Heart right ventricle (tissue), 16 donors: ENCODE measurements around the gene PPP3R1. TPM values are rescaled to one million over a fixed set of nuclear protein-coding genes. Genes with fewer than 3 reads are reported as not detected.
"Not testable (repeated sequence)": the region's sequence is repeated elsewhere in the genome, so short reads cannot be mapped to it uniquely, and the experiment has no call there.

Source experiments
- ATAC-seq, 8 donors: fragments of 200-7000 bp; cut with Tn5 transposase; one replicate each; pipeline ENCODE4 v1.9.1; 2020; ENCODE audit warnings: mild to moderate bottlenecking in 8 of 8, moderate library complexity in 8 of 8, moderate number of reproducible peaks in 1 of 8
- DNase-seq, 2 donors: peaks; one replicate each; pipeline ENCODE4 v3.0.0-alpha.2; 2020
- H3K27ac ChIP-seq, 10 donors: fragments of 200-600 bp; sonication (generic) in 2 of 10; one replicate each; pipeline versions ENCODE4 v1.5.0 to v1.8.0; 2020 to 2022; ENCODE audit warnings: mild to moderate bottlenecking in 3 of 10
- H3K27me3 ChIP-seq, 7 donors: fragments of 200-600 bp; one replicate each; pipeline ENCODE4 v1.8.0; 2021 to 2022; ENCODE audit warnings: mild to moderate bottlenecking in 2 of 7
- H3K36me3 ChIP-seq, 9 donors: fragments of 200-600 bp; sonication (generic) in 1 of 9; one replicate each; pipeline versions ENCODE4 v1.5.0 to v1.8.0; 2020 to 2022; ENCODE audit warnings: mild to moderate bottlenecking in 2 of 9
- H3K4me1 ChIP-seq, 9 donors: fragments of 200-600 bp; sonication (generic) in 1 of 9; one replicate each; pipeline versions ENCODE4 v1.5.0 to v1.8.0; 2020 to 2022; ENCODE audit warnings: mild to moderate bottlenecking in 4 of 9
- H3K4me3 ChIP-seq, 10 donors: fragments of 200-600 bp; sonication (generic) in 2 of 10; one replicate each; pipeline versions ENCODE4 v1.5.0 to v1.8.0; 2020 to 2022; ENCODE audit warnings: mild to moderate bottlenecking in 7 of 10, moderate library complexity in 2 of 10
- H3K9me3 ChIP-seq, 11 donors: fragments of 200-600 bp in 10 of 11; sonication (generic) in 2 of 11; one replicate each; pipeline versions ENCODE4 v1.5.0 to v1.8.0; 2013 to 2022; ENCODE audit warnings: mild to moderate bottlenecking in 2 of 11, control low read depth in 1 of 11, moderate library complexity in 1 of 11
- CTCF ChIP-seq, 9 donors: fragments of 200-600 bp; sonication (generic) in 2 of 9; IDR thresholded peaks; one replicate each; pipeline versions ENCODE4 v1.5.0 to v1.8.0; 2021 to 2022; ENCODE audit warnings: antibody characterized with exemption in 9 of 9, mild to moderate bottlenecking in 5 of 9, moderate library complexity in 1 of 9
- WGBS, 2 donors: extraction: QIAGEN DNeasy Blood & Tissue Kit; methylation state at CpG; one replicate each; pipeline ENCODE4 v1.1.7; 2013; ENCODE audit warnings: inconsistent platforms in 1 of 2; 5-methylcytosine and 5-hydroxymethylcytosine counted together
- intact Hi-C, 10 donors: fragments of 100-400 bp; cut with DNase I; formaldehyde crosslinking; loops; one replicate each; pipeline versions ENCODE4 v1.11.1 to v1.14.2; 2022
- polyA plus RNA-seq, 2 donors: library from polyadenylated mRNA; stranded (reverse); fragments of 200-250 nt; gene quantifications; one replicate each; pipeline ENCODE4 v1.2.3, GENCODE V29; 2013
- total RNA-seq, 10 donors: library from RNA; stranded (reverse); fragmentation: NEBNext Ultra II Directional in 3 of 10; extraction: Animal tissue kit (Norgen Biotek cat#: 25700) in 3 of 10; gene quantifications; one replicate each; pipeline versions ENCODE4 v1.2.1 to v1.2.4, GENCODE V29; 2021 to 2023
- donor health status: Arrhythmogenic right ventricular cardiomyopathy.
- donor health status: ischemic (EF 13 %, LVEDD 7.1; RV severe dilation, severe dysfunction).
- donor health status: healthy with polysubstance abuse.
- donor health status: DM: no; HTN: yes; CAD: no.
- donor health status: DM: no; HTN: no; CAD: no.
- donor health status: ischemic (EF 25% LVEDD 6.9; RV normal size, moderate dysfunction).
- donor health status: ischemic (EF 25% LVEDD 5.7; RV mildly dilated, moderate dysfunction).
- donor health status: healthy.
- donor health status: DM: yes; HTN: yes; CAD: no.
- donor health status: Ischemic cardiomyopathy.
- donor health status: ischemic (EF 35%, LVEDD 5.7; RV mildly dilated, moderate dysfunction).
- donor health status: nonischemic (EF 11% LVEDD 7.7; RV severe dilation, severe dysfunction).
- donor health status: DM: yes; HTN: yes; CAD: no.
- donor health status: PGD.
- donor health status: ischemic (EF 29% LVEDD 5.4; RV normal size, mild dysfunction).
- donor health status: nonischemic (EF 23%, LVEDD 6.1; RV moderate dilation, normal function).

Gene PPP3R1
- total and polyA plus RNA-seq, 12 donors = 8.4 to 46.1 (median 38.6) TPM

GRCh38 chr2:68177541-68177940 is 74.8 kb downstream of the PPP3R1 start:
- ATAC-seq (no peak), DNase-seq (no peak)
- Histone ChIP-seq H3K4me3 (no peak overlapping the region), H3K36me3 (peaks cover 0 to 97% (median 14%) of the 10 kb centered on the region in 9 donors), H3K27ac (no peak overlapping the region), H3K9me3 (no peaks in the 10 kb centered on the region), H3K27me3 (no peaks in the 10 kb centered on the region), H3K4me1 (peaks cover 0 to 12% (median 0%) of the 10 kb centered on the region in 9 donors)
- intact Hi-C loops = no loop called here
- 46 to 70% methylated on average over 2 of the region's 2 CpGs for WGBS, 2 donors
- TF ChIP-seq CTCF (IDR thresholded peaks at IDR 0.05) = no peak

GRCh38 chr2:68176657-68177056 is 75.7 kb downstream of the PPP3R1 start:
- Histone ChIP-seq H3K4me3 (no peak overlapping the region), H3K4me1 (peaks cover 0 to 17% (median 0%) of the 10 kb centered on the region in 9 donors), H3K36me3 (peaks cover 0 to 98% (median 14%) of the 10 kb centered on the region in 9 donors), H3K27ac (no peak overlapping the region), H3K27me3 (no peaks in the 10 kb centered on the region), H3K9me3 (no peaks in the 10 kb centered on the region)
- intact Hi-C loops = no loop called here
- ATAC-seq (no peak), DNase-seq (no peak)
- no peak for TF ChIP-seq CTCF (IDR thresholded peaks at IDR 0.05)
- 76 to 79% methylated on average over 7 of the region's 7 CpGs for WGBS, 2 donors

- H3K9me3 ChIP-seq, H3K4me3 ChIP-seq, H3K27ac ChIP-seq, ATAC-seq, H3K27me3 ChIP-seq, intact Hi-C loops, DNase-seq: not testable (repeated sequence)
- Histone ChIP-seq H3K4me1 (peaks cover 0 to 17% (median 0%) of the 10 kb centered on the region in 9 donors), H3K36me3 (peaks cover 0 to 97% (median 9%) of the 10 kb centered on the region in 9 donors)
- 97 to 98% methylated on average over 4 of the region's 4 CpGs for WGBS, 2 donors
Observed at GRCh38 chr2:68175210-68175609, 77.1 kb downstream of the PPP3R1 start.

GRCh38 chr2:68172990-68173700 is 79.2 kb downstream of the PPP3R1 start:
- no peaks in the 10 kb centered on the region for H3K27me3 ChIP-seq
- no peak for TF ChIP-seq CTCF (IDR thresholded peaks at IDR 0.05)
- ATAC-seq (no peak), DNase-seq (no peak)
- peaks cover 0 to 97% (median 9%) of the 10 kb centered on the region in 9 donors for H3K36me3 ChIP-seq
- H3K9me3 ChIP-seq = no peaks in the 10 kb centered on the region
- 90 to 91% methylated on average over 8 of the region's 8 CpGs for WGBS, 2 donors
- no peak overlapping the region for H3K27ac ChIP-seq
- intact Hi-C loops = no loop called here
- H3K4me3 ChIP-seq = no peak overlapping the region
- peaks cover 0 to 17% (median 0%) of the 10 kb centered on the region in 9 donors for H3K4me1 ChIP-seq

- WGBS, 2 donors = 73 to 78% methylated on average over 2 of the region's 2 CpGs
- no peaks in the 10 kb centered on the region for H3K9me3 ChIP-seq
- no peak overlapping the region for H3K4me3 ChIP-seq
- no peaks in the 10 kb centered on the region for H3K27me3 ChIP-seq
- intact Hi-C loops = no loop called here
- no peak overlapping the region for H3K27ac ChIP-seq
- ATAC-seq = no peak
- H3K4me1 ChIP-seq = peaks cover 0 to 17% (median 0%) of the 10 kb centered on the region in 9 donors
- no peak for DNase-seq
- no peak for TF ChIP-seq CTCF (IDR thresholded peaks at IDR 0.05)
- peaks cover 0 to 97% (median 9%) of the 10 kb centered on the region in 9 donors for H3K36me3 ChIP-seq
Observed at GRCh38 chr2:68172521-68172920, 79.8 kb downstream of the PPP3R1 start.
